HG03457 (cell line): ENCODE data around the gene ACSF2.
"Not testable (repeated sequence)": the region's sequence is repeated elsewhere in the genome, so short reads cannot be mapped to it uniquely, and the experiment has no call there.

Experiments
- ATAC-seq: cut with Tn5 transposase; IDR thresholded peaks from one replicate; pipeline ENCODE4 v1.9.1; 2021; ENCODE audit warnings: moderate number of reproducible peaks; ENCODE audit not compliant: unreplicated experiment

ACSF2 gene

GRCh38 chr17:50425682-50426471 lies at the start of gene ACSF2:
ACSF2 (plus strand) TSS chr17:50426218; CDS start chr17:50426262, 44 bp downstream.
- no peak for ATAC-seq

- ATAC-seq, result no peak
Observed at GRCh38 chr17:50379351-50380132, 46.5 kb upstream of the ACSF2 start.

GRCh38 chr17:50380369-50381259 lies 45.4 kb upstream of the ACSF2 start:
- ATAC-seq, result no peak

- no peak for ATAC-seq
Observed at GRCh38 chr17:50381260-50381815, 44.7 kb upstream of the ACSF2 start.

GRCh38 chr17:50381920-50382319 lies 44.1 kb upstream of the ACSF2 start:
- ATAC-seq, result no peak

- ATAC-seq, result no peak
Observed at GRCh38 chr17:50382931-50383330, 43.1 kb upstream of the ACSF2 start.

GRCh38 chr17:50386510-50386909 lies 39.5 kb upstream of the ACSF2 start:
- no peak for ATAC-seq

GRCh38 chr17:50388728-50389127 lies 37.3 kb upstream of the ACSF2 start:
- ATAC-seq, result no peak

GRCh38 chr17:50389534-50389933 lies 36.5 kb upstream of the ACSF2 start:
- no peak for ATAC-seq

- ATAC-seq, result no peak
Observed at GRCh38 chr17:50392621-50393020, 33.4 kb upstream of the ACSF2 start.

- ATAC-seq, result no peak
Observed at GRCh38 chr17:50393700-50394099, 32.3 kb upstream of the ACSF2 start.

- ATAC-seq, result no peak
Observed at GRCh38 chr17:50394711-50395110, 31.3 kb upstream of the ACSF2 start.

GRCh38 chr17:50396261-50397110 lies 29.5 kb upstream of the ACSF2 start:
- ATAC-seq, result no peak

GRCh38 chr17:50397111-50397918 lies 28.7 kb upstream of the ACSF2 start, which contains the start of gene LRRC59:
LRRC59 (minus strand) TSS chr17:50397523; CDS start chr17:50397317, 206 bp downstream.
- ATAC-seq, result peak; percentile 79

- no peak for ATAC-seq
Observed at GRCh38 chr17:50397919-50398285, 28.1 kb upstream of the ACSF2 start.

- not testable (repeated sequence) for ATAC-seq
Observed at GRCh38 chr17:50398672-50399071, 27.3 kb upstream of the ACSF2 start.

GRCh38 chr17:50399591-50399990 lies 26.4 kb upstream of the ACSF2 start:
- ATAC-seq, result not testable (repeated sequence)

- ATAC-seq, result not testable (repeated sequence)
Observed at GRCh38 chr17:50405351-50405750, 20.7 kb upstream of the ACSF2 start.

- no peak for ATAC-seq
Observed at GRCh38 chr17:50406578-50406977, 19.4 kb upstream of the ACSF2 start.
